ENCODE results near the gene ITPR1. TPM values are rescaled to one million over a fixed set of nuclear protein-coding genes. Genes with fewer than 3 reads are reported as not detected.

Gene ITPR1
- total RNA-seq, 2 donors from 2014 or later = 254 to 283 TPM

DNA sequence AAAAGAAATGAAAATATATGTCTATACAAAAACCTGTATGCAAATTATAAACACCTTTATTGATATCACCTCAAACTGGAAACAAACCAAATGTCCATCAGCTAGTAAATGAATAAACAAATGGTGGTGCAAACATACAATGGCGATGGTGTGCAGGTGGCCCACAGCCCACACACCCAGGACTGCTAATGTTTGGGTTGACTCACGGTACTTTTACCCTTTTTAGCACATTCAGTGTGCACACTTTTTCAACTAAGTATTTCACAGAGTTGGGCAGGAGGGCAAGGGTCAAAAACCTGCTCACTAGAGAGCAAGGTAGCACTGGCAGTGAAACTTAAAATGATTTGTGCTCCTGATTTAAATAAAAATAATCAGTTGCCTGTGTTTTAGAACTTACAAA is 363.0 kb downstream of the ITPR1 start:
- no peaks in the 10 kb centered on the region for H3K27me3 ChIP-seq (replicated peaks; ENCODE audit: insufficient read depth)
- H3K4me1 ChIP-seq (ENCODE audit: control insufficient read depth in 1 of 2, low read depth in 2 of 2) = peaks cover 3 to 7% of the 10 kb centered on the region in 2 donors
- no peak for TF ChIP-seq CTCF (IDR thresholded peaks at IDR 0.05)
- DNase-seq (ENCODE audit: low spot score) (no peak), ATAC-seq (ENCODE audit: insufficient number of reproducible peaks, low FRiP score, low read depth) (no peak)
- no peaks in the 10 kb centered on the region for H3K36me3 ChIP-seq
- no peak overlapping the region for H3K27ac ChIP-seq
- H3K9me3 ChIP-seq = peaks cover 4% of the 10 kb centered on the region
- H3K4me3 ChIP-seq = no peak overlapping the region

DNA sequence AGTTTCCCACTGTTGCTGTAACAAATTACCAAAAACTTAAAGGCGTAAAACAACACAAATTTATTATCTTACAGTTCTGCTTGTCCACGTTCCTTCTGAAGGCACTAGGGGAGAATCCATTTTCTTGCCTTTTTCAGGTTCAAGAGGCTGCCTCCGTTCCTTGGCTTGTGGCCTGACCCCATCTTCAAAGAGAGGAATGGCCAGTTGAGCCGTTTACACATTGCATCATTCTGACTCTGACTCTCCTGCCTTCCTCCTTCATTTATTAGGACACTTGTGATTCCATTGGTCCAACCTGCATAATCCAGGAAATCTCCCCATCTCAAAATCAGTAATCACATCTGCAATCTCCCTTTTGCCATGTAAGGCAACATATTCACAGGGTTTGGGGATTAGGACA is 363.4 kb downstream of the ITPR1 start:
- Histone ChIP-seq H3K4me1 (ENCODE audit: control insufficient read depth in 1 of 2, low read depth in 2 of 2) (peaks cover 3 to 7% of the 10 kb centered on the region in 2 donors), H3K27me3 (replicated peaks; ENCODE audit: insufficient read depth) (no peaks in the 10 kb centered on the region), H3K36me3 (no peaks in the 10 kb centered on the region), H3K27ac (no peak overlapping the region), H3K9me3 (peaks cover 6% of the 10 kb centered on the region), H3K4me3 (no peak overlapping the region)
- DNase-seq (ENCODE audit: low spot score) (no peak), ATAC-seq (ENCODE audit: insufficient number of reproducible peaks, low FRiP score, low read depth) (no peak)
- TF ChIP-seq CTCF (IDR thresholded peaks at IDR 0.05) = no peak

- no peak overlapping the region for H3K4me3 ChIP-seq
- H3K27ac ChIP-seq = no peak overlapping the region
- H3K36me3 ChIP-seq = no peaks in the 10 kb centered on the region
- H3K4me1 ChIP-seq (ENCODE audit: control insufficient read depth in 1 of 2, low read depth in 2 of 2) = peaks cover 3 to 7% of the 10 kb centered on the region in 2 donors
- H3K9me3 ChIP-seq = peaks cover 6% of the 10 kb centered on the region
- DNase-seq (ENCODE audit: low spot score) (no peak), ATAC-seq (ENCODE audit: insufficient number of reproducible peaks, low FRiP score, low read depth) (no peak)
- H3K27me3 ChIP-seq (replicated peaks; ENCODE audit: insufficient read depth) = no peaks in the 10 kb centered on the region
- TF ChIP-seq CTCF (IDR thresholded peaks at IDR 0.05) = no peak
These were observed 363.8 kb downstream of the ITPR1 start for GRCh38 chr3:4856986-4857385.

GRCh38 chr3:4859788-4860187 is 366.6 kb downstream of the ITPR1 start:
- Histone ChIP-seq H3K4me3 (no peak overlapping the region), H3K4me1 (ENCODE audit: control insufficient read depth in 1 of 2, low read depth in 2 of 2) (no peaks in the 10 kb centered on the region), H3K27ac (no peak overlapping the region), H3K27me3 (replicated peaks; ENCODE audit: insufficient read depth) (no peaks in the 10 kb centered on the region), H3K36me3 (no peaks in the 10 kb centered on the region), H3K9me3 (peaks cover 6% of the 10 kb centered on the region)
- ATAC-seq (ENCODE audit: insufficient number of reproducible peaks, low FRiP score, low read depth) = no peak
- no peak for DNase-seq (ENCODE audit: low spot score)
- no peak for TF ChIP-seq CTCF (IDR thresholded peaks at IDR 0.05)

DNA sequence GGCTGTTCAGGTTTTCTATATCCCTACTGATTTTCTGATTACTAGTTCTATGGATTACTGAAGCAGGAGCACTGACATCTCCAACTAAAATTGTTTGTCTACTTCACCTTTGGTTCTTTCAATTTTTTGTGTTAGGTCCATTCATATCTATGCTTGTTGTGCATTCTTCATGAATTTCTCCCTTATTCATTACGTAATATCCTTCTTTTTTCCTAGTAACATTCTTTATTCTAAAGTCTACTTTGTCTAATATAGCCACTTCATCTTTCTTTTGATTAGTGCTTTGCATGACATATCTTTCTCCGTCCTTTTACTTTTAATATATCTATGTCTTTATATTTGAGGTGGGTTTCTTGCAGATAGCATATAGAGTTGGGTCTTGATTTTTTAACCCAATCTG is 369.8 kb downstream of the ITPR1 start:
- TF ChIP-seq CTCF (IDR thresholded peaks at IDR 0.05) = no peak
- Histone ChIP-seq H3K4me1 (ENCODE audit: control insufficient read depth in 1 of 2, low read depth in 2 of 2) (peaks cover 9 to 15% of the 10 kb centered on the region in 2 donors), H3K36me3 (no peaks in the 10 kb centered on the region), H3K27me3 (replicated peaks; ENCODE audit: insufficient read depth) (no peaks in the 10 kb centered on the region), H3K27ac (no peak overlapping the region), H3K9me3 (peaks cover 6% of the 10 kb centered on the region), H3K4me3 (no peak overlapping the region)
- DNase-seq (ENCODE audit: low spot score) (no peak), ATAC-seq (ENCODE audit: insufficient number of reproducible peaks, low FRiP score, low read depth) (no peak)

Measured in thoracic aorta (tissue), 2 donors.